PFSK-1 (cell line): ENCODE results near the gene TANGO6.

Experiments
- FOXP2 ChIP-seq: optimal IDR thresholded peaks from 2 replicates; pipeline ENCODE3; 2011; ENCODE audit warnings: borderline replicate concordance, control low read depth, inconsistent platforms; ENCODE audit not compliant: insufficient read depth; ENCODE audit errors: extremely low read length, extremely low read depth
- POLR2AphosphoS5 ChIP-seq: IDR thresholded peaks from 2 replicates; pipeline ENCODE4 v1.6.1; 2012; ENCODE audit warnings: low read depth, mild to moderate bottlenecking, control low read depth, low read length, moderate library complexity
- REST ChIP-seq, 2 experiments: IDR thresholded peaks; 2 replicates each; pipeline versions ENCODE4 v1.6.1 to v1.8.0; 2011 to 2012; ENCODE audit warnings: low read depth in 2 of 2, low read length in 2 of 2, control low read depth in 1 of 2, inconsistent platforms in 1 of 2, mild to moderate bottlenecking in 1 of 2, moderate library complexity in 1 of 2; ENCODE audit not compliant: insufficient read depth in 1 of 2
- SIN3A ChIP-seq: IDR thresholded peaks from 2 replicates; pipeline ENCODE4 v1.6.1; 2012; ENCODE audit warnings: mild to moderate bottlenecking, low read length, moderate library complexity, borderline replicate concordance; ENCODE audit not compliant: insufficient read depth
- TAF1 ChIP-seq: IDR thresholded peaks from 2 replicates; pipeline ENCODE4 v1.6.1; 2012; ENCODE audit warnings: low read length, control low read depth, borderline replicate concordance; ENCODE audit not compliant: insufficient read depth

TANGO6 gene

GRCh38 chr16:68889508-68890150 is 46.3 kb downstream of the TANGO6 start:
- no peak for TF ChIP-seq TAF1
- no peak for TF ChIP-seq FOXP2
- no peak for TF ChIP-seq POLR2AphosphoS5
- no peak for TF ChIP-seq REST (IDR thresholded peaks at IDR 0.05; ENCODE audit: insufficient read depth in 1 of 2, low read depth in 2 of 2, low read length in 2 of 2)
- no peak for TF ChIP-seq SIN3A

- TF ChIP-seq SIN3A (no peak), POLR2AphosphoS5 (no peak), FOXP2 (no peak)
Measured at GRCh38 chr16:68892214-68892613, 48.9 kb downstream of the TANGO6 start.

GRCh38 chr16:68892898-68893297 is 49.6 kb downstream of the TANGO6 start:
- TF ChIP-seq FOXP2: no peak
- TF ChIP-seq REST (IDR thresholded peaks at IDR 0.05; ENCODE audit: insufficient read depth in 1 of 2, low read depth in 2 of 2, low read length in 2 of 2): no peak

GRCh38 chr16:68893710-68894705 is 50.7 kb downstream of the TANGO6 start:
- TF ChIP-seq REST (IDR thresholded peaks at IDR 0.05; ENCODE audit: insufficient read depth in 1 of 2, low read depth in 2 of 2, low read length in 2 of 2): peak; percentile 87 to 95
- no peak for TF ChIP-seq SIN3A

GRCh38 chr16:68894714-68895113 is 51.4 kb downstream of the TANGO6 start:
- TF ChIP-seq FOXP2 (no peak), POLR2AphosphoS5 (no peak), SIN3A (no peak), REST (IDR thresholded peaks at IDR 0.05; ENCODE audit: insufficient read depth in 1 of 2, low read depth in 2 of 2, low read length in 2 of 2) (no peak), TAF1 (no peak)
